ENCODE data around the gene SUPT3H.

The SUPT3H gene

GRCh38 chr6:44809258-44809657 lies 568.5 kb downstream of the SUPT3H start:
- DNase-seq = no peak

- DNase-seq = no peak
Measured at GRCh38 chr6:44808148-44808547, 569.6 kb downstream of the SUPT3H start.

GRCh38 chr6:44806656-44807055 lies 571.1 kb downstream of the SUPT3H start:
- no peak for DNase-seq

DNA sequence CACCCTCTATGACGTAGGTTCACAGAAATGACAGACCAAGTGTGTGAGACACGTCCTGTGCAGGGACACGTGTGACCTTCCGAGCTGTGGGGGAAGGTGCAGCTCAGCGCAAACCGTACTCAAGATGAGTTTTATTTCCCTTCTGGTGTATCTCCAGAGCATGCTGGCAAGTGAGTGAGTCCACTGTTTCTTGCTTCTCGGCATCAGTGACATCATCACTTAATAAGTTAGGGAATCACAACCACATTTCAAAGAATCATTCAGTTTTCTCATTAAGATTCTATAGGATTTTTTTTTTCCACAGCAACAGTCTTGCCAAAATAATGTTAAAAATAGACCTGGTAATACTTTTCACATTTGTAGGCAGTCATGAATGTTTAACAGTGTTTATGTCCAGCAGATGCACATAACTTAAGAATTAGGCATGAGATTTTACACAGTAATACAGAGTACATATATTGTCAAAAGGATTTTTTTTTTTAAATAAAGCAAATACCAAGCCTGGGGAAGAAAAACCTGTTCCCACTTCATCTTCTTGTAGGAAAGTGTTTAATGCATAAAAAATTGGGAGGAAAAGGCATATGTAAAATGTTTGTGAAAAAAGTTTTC lies 572.4 kb downstream of the SUPT3H start:
- DNase-seq = no peak

- DNase-seq = no peak
Measured at GRCh38 chr6:44804546-44805159, 573.1 kb downstream of the SUPT3H start.

DNA sequence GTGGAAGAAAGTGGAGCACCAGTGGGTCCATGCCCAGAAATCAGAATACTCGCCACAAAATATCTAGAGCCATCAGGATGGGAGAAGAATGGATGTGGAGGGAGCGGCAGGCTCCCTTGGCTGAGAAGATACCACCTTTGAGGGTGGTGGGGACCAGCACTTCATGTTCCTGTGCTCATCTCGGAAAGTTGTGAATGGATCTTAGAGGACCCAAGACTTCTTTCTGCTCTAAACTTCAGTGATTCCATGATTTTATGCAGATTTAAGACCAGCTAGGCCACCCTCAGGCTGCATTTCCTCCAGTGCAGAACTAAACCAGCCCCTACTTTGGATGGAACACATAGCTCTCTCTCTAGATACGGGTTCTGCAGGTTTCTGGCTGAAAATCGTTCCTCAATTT lies 573.7 kb downstream of the SUPT3H start:
- DNase-seq = no peak

- DNase-seq = no peak
Measured at GRCh38 chr6:44800784-44801592, 576.7 kb downstream of the SUPT3H start.

DNA sequence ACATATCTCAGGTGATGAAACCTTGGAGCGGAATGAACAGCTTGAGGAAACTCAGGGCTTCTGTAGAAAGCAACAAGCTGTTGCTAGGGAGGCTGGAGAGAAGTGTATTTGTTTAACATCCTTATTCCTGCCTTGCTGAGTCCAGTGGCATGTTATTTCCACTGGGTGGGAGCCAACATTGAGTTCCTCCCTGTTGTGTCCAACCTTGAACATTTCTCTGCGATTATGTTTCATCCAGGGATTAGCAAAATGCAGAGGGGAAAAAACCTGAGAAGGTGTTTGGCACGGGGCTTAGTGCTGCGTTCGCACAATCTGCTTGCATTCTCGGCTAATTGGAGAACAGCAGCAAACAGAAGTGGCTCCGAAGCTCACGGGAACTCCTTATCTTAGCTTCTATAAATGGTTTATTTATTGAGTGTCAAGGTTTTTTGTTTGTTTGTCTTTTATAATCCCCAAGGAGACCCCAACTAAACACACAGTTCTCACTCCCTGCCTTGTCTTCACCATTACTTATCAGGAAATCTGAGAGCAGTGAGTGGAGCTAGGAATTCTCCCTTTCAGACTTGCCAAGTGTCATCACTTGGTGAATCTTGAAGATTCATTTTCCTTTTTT lies 577.5 kb downstream of the SUPT3H start:
- no peak for DNase-seq

- no peak for DNase-seq
Measured at GRCh38 chr6:44797746-44798145, 580.0 kb downstream of the SUPT3H start.

GRCh38 chr6:44795326-44795725 lies 582.4 kb downstream of the SUPT3H start:
- DNase-seq = no peak

DNA sequence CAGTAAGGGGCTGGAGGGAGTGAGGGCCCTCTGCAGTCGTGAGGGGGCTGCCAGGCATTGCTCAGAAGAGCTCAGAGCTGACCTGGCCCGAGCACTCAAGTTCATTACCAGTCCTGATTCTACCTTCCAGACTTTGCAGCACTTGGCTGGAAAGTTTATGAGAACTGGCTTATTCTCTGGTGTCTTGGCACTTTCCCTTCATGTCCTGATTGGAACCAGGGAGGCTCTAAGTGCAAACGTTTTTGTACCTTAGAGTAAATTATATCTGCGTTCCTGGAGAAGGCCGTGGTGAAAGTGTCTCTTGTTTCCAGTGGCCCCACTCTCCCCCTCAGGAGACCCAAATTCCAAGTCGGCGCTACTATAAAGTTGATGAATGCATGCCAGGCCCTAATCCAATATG lies 587.9 kb downstream of the SUPT3H start:
- no peak for DNase-seq

DNA sequence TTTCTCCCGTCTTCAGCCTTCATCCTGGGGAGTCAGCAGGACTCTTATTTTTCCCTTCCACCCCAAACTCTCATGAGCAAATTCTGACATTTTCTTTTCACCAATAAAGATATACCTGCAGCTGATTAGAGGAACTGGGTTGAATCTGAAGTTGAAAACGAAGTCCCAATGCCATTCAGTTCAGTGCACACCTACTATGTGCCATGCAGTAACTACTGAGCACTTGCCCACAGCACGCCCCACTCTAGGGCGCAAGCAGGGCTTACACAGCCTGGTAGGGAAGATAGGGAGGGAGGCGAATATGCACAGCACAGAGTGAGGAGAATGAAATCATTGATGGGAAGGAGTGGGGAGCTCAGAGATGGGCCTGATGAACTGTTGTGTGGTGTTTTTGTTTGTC lies 588.7 kb downstream of the SUPT3H start:
- DNase-seq = no peak

- no peak for DNase-seq
Measured at GRCh38 chr6:44788387-44788981, 589.2 kb downstream of the SUPT3H start.

DNA sequence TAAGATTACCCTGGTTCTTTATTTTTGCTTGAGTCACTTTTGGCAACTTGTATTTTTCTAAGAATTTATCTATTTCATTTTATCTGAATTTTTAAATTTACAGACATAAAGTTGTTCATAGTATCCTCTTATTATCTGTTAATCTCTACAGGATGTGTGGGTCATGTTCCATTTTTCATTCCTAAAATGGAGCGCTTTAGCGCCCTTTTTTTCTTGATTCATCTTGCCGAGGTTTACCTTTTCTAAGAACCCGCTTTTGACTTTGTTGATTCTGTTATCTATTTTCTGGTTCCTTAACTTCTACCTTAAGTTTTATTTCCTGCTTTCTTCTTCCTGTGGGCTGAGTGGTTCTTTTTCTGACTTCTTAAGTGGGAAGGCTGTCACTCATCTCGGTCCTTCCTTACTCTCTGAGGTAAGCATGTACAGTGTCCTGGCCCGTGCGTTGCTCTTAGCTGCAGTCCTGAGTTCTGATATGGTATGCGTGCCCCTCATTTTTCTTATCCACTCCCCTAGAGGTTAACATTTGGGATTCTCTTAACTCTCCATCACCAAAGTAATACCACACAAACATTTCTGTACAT lies 590.4 kb downstream of the SUPT3H start:
- peak; percentile 16 for DNase-seq

GRCh38 chr6:44785130-44785529 lies 592.6 kb downstream of the SUPT3H start:
- no peak for DNase-seq

DNA sequence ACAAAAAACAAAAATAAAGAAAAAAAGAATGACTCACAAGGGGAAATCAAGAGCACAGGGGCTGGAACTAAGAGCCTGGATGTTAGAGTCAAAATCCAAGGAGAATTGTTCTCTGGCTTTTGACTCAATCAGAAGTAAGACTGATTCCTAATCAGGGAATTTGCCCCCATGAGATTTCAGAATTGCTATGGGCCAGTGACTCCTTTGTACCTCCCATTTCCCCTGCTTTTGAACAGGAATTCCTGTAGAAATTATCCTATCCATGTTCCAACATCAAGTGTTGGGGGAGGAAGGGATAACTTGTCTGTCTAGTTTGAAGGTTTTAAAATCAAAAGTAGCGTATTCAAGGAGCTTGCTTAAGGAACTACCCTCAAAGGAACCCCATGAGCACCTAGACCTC lies 593.5 kb downstream of the SUPT3H start:
- no peak for DNase-seq

GRCh38 chr6:44782892-44783291 lies 594.8 kb downstream of the SUPT3H start:
- no peak for DNase-seq

DNA sequence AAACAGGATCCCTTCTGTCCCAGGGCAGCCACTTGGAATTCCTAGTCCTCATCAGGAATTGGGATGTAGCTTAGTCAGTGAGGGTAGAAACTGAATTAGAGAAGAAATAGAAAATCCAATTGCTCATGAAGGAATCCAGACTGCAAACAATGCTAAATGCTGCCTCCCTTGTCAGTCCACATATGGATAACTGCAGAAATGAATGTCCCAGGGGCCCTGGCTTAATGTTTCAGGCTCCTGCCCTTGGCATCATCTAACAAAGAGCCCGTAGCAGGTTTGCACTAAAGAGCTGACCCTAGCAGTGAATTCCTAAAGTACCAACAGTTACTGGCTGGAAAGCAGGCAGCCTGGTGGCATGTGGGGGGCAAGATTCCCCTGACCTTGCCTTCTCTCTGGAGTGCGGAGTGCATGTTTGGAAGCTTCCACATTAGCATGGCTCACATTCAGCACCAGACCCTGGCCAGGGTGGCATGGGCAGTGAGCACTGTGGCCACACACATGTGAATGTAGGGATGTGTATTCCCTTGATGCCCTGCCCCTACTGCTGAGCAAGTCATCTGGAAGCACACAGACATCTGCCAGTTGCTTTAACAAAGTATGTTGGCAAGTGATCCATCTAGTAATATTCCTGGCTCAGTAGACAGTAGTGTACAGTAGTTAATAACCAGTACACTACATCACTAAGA lies 595.7 kb downstream of the SUPT3H start:
- no peak for DNase-seq

GRCh38 chr6:44780161-44780560 lies 597.6 kb downstream of the SUPT3H start:
- DNase-seq = no peak

DNA sequence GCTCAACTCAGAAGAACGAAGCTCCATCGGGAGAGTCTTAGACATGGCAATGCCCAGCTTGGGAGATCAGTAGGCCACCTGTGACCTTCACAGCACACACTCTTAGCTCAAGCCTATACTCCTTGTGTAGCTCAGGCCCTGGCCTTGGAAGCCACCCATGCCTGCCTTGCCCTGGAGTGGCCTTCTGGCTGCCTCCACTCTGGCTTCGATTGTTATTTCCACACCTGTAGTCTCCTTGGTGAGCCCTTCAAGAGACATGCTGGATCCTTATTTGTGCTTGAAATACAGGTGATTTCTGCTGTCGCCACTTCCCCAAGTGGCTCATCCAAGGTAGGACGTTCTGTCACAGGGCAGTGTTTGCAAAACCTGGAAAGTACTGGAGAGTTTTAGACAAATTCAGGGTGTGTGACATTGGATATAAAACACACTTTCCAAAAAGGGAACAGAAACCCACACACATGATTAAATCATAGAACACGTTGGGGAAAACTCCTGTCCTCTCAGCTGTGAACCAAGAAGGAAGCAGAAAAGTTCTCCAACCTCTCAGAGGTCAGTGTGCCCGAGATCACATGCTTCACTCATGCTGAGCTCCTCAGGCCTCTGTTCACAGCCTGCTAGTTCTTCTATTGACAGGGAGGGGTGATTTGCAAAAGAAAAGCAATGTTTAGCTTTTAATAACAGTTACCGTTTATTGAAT lies 598.5 kb downstream of the SUPT3H start:
- DNase-seq = no peak
